Sigmoid colon (tissue), 7 donors: ENCODE measurements around the gene SLC39A2. TPM values are rescaled to one million over a fixed set of nuclear protein-coding genes. Genes with fewer than 3 reads are reported as not detected.

Experiments used
- DNase-seq: peaks from one replicate; pipeline ENCODE4 v3.0.0-alpha.2; 2019
- H3K27ac ChIP-seq, 4 donors: fragments of 200-600 bp; sonication (generic); one replicate each; pipeline ENCODE4 v1.5.1; 2016 to 2019; ENCODE audit warnings: mild to moderate bottlenecking in 1 of 4
- H3K27me3 ChIP-seq, 3 donors: fragments of 200-600 bp; sonication (generic); one replicate each; pipeline ENCODE4 v1.5.1; 2019; ENCODE audit warnings: mild to moderate bottlenecking in 1 of 3
- H3K36me3 ChIP-seq, 4 donors: fragments of 200-600 bp; sonication (generic); one replicate each; pipeline ENCODE4 v1.5.1; 2016 to 2019
- H3K4me1 ChIP-seq, 4 donors: fragments of 200-600 bp; sonication (generic); one replicate each; pipeline ENCODE4 v1.5.1; 2017 to 2019
- H3K4me3 ChIP-seq, 4 donors: fragments of 200-600 bp; sonication (generic); one replicate each; pipeline ENCODE4 v1.5.1; 2017 to 2019; ENCODE audit warnings: mild to moderate bottlenecking in 2 of 4, moderate library complexity in 1 of 4
- H3K9me3 ChIP-seq, 4 donors: fragments of 200-600 bp in 3 of 4; sonication (generic) in 3 of 4; one replicate each; pipeline versions ENCODE4 v1.5.1 to v1.6.1; 2013 to 2019
- CTCF ChIP-seq, 4 experiments: fragments of 450-650 bp in 3 of 4; fragments of 200-600 bp in 1 of 4; IDR thresholded peaks; one replicate each; pipeline ENCODE4 v1.5.1; 2016 to 2019; ENCODE audit warnings: antibody characterized with exemption in 4 of 4, mild to moderate bottlenecking in 3 of 4, moderate library complexity in 2 of 4
- EP300 ChIP-seq, 4 donors: sonication (generic); formaldehyde crosslinking; IDR thresholded peaks; one replicate each; pipeline ENCODE4 v1.6.1; 2017; ENCODE audit warnings: antibody characterized with exemption in 4 of 4
- POLR2A ChIP-seq, 2 donors: fragments of 450-650 bp; IDR thresholded peaks; one replicate each; pipeline ENCODE4 v1.6.1; 2016; ENCODE audit warnings: antibody characterized with exemption in 2 of 2, mild to moderate bottlenecking in 2 of 2, moderate library complexity in 2 of 2
- POLR2AphosphoS5 ChIP-seq, 4 donors: sonication (generic); formaldehyde crosslinking; IDR thresholded peaks; one replicate each; pipeline ENCODE4 v1.6.1; 2017; ENCODE audit warnings: antibody characterized with exemption in 4 of 4
- WGBS, 2 donors: extraction: QIAGEN DNeasy Blood & Tissue Kit; methylation state at CpG; one replicate each; pipeline ENCODE4 v1.1.7; 2013; 5-methylcytosine and 5-hydroxymethylcytosine counted together
- intact Hi-C: fragments of 100-400 bp; cut with DNase I; formaldehyde crosslinking; loops from one replicate; pipeline ENCODE4 v1.15.1; 2023
- polyA plus RNA-seq, 3 donors: library from polyadenylated mRNA; stranded (reverse); fragments of 200-250 nt; gene quantifications; one replicate each; pipeline ENCODE4 v1.2.3, GENCODE V29; 2013
- total RNA-seq, 4 donors: library from RNA; depleted of rRNA; stranded (reverse); fragments of >200 nt; gene quantifications; one replicate each; pipeline ENCODE4 v1.1.0, GENCODE V29; 2016
- donor health status: healthy with polysubstance abuse.
- donor health status: Bipolar disorder and iron deficiency.
- donor health status: healthy.

Gene SLC39A2
- total and polyA plus RNA-seq, 7 donors: 1.2 TPM; not detected in 6

DNA sequence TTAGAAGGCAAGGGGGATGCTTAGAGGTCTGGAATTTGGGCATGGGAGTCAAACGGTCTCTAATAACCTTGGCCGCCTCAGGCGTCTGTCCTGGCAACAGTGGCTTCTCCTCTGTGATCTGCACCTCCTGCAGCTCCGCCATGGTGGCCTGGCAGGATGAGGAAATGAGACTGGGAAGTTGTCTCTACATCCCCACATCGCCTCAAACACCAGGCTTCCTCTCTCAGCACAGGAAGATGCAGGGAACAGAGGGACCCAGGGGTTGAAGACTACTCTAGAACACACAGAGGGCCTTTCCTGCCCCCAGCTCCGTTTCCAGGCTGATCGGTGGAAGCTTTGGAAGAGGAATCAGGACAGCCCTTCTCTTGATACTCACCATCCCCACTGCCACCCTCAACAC, 24.1 kb downstream of the SLC39A2 start:
- peak overlapping the region; percentile 84 to 96 (median 88) for H3K4me3 ChIP-seq
- H3K27me3 ChIP-seq: no peaks in the 10 kb centered on the region
- 61 to 71% methylated on average over 7 of the region's 7 CpGs for WGBS, 2 donors
- TF ChIP-seq POLR2A (IDR thresholded peaks at IDR 0.05) (no peak), EP300 (IDR thresholded peaks at IDR 0.05) (no peak), POLR2AphosphoS5 (IDR thresholded peaks at IDR 0.05) (no peak), CTCF (IDR thresholded peaks at IDR 0.05) (no peak)
- DNase-seq: no peak
- H3K27ac ChIP-seq: peak overlapping the region; percentile 93 to 95 (median 93)
- intact Hi-C loops: no loop called here
- H3K9me3 ChIP-seq: no peaks in the 10 kb centered on the region
- H3K4me1 ChIP-seq: peaks cover 0 to 43% (median 35%) of the 10 kb centered on the region in 4 donors
- peaks cover 17 to 46% (median 29%) of the 10 kb centered on the region in 4 donors for H3K36me3 ChIP-seq

DNA sequence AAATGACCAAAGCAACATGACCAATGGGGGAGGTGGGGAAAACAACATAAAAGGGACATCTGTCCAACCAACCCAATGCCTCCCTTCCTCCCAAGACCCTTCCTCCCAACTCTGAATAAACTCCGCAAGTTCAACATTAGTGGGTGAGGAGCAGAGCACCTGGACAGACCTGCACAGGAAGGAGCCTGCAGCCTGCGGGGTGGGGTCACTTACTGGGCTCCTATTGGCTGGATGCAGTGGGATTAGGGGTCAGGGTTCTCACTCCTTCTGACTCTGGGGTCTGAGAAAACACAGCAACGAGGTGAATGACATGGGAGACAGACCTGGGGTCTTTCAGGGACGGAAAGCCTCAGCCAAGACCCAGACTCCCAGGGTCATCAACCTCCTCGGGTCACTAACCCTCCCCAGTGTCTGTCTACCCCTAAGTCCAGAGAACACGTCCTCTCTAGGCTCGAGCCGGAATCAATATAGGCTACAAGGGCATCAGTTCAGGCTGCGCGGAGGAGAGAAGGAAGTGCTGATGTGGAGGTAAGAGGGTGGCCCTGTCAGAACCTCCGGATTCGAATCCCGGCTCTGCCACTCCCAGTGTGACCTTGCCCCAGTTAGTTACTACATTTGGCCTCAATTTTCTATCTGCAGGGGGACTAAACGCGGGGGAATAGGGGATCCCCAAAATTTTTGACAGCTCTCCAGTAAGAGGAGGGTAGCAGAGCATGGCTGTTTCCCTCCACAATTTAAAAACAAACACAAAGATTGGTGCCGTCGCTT, 24.9 kb downstream of the SLC39A2 start:
- WGBS, 2 donors: 6 to 22% methylated on average over 17 of the region's 17 CpGs
- intact Hi-C loops: loop anchor here (2.0 kb wide), 2 partner anchors 15 to 47 kb away; partner anchors contain the start of gene ARHGEF40
- TF ChIP-seq CTCF (IDR thresholded peaks at IDR 0.05): no peak
- no peak for TF ChIP-seq POLR2A (IDR thresholded peaks at IDR 0.05)
- H3K27ac ChIP-seq: peak overlapping the region; percentile 93 to 95 (median 93)
- no peaks in the 10 kb centered on the region for H3K9me3 ChIP-seq
- H3K4me3 ChIP-seq: peak overlapping the region; percentile 84 to 96 (median 88)
- H3K36me3 ChIP-seq: peaks cover 14 to 38% (median 22%) of the 10 kb centered on the region in 4 donors
- peaks cover 0 to 43% (median 35%) of the 10 kb centered on the region in 4 donors for H3K4me1 ChIP-seq
- H3K27me3 ChIP-seq: no peaks in the 10 kb centered on the region
- DNase-seq: no peak

DNA sequence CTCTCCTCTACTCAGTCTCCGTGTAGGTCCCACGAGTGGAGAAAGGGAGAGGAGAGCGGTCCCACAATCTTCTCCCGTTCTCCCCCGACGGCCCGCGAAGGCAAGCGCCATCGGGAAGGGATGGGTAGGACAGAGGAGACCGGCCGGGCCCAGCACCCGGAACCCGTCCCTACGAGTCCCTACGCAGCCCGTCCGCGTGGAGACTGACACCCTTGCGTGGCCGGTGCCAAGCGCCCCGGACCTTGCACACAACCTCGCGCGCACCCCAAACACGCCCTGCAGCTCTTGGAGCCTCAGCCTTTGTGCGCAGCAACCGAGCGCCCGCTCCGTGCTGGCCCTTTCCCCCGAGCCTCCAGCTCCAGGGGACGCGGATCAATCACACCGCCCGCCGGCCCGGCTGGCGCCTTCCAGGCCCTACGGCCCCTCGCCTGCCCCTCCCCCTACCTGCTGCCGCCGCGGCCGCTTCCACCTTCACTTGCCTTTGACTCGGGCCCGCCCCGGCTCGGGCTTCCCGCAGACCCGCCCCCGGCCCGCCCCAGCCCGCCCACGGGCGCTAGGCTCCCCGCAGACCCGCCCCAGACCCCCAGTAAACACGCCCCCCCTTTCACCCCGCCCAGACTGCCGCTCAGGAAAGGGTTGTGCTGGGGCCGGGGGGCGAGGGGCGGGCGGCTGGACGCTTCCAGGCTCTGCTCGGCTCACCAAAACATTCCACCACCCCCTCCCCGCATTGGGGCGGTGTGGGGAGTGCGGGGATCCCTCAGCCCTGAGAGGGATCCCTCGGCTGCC, 25.7 kb downstream of the SLC39A2 start, which contains the start of gene NDRG2:
NDRG2 (minus strand) TSS at position 477 of the 786 bp plus-strand sequence. CDS start 1,746 bp downstream, outside the sequence.
- Histone ChIP-seq H3K4me1 (peaks cover 0 to 43% (median 35%) of the 10 kb centered on the region in 4 donors), H3K4me3 (peak within 1 kb of the TSS; percentile 84 to 96 (median 88)), H3K36me3 (peaks cover 12 to 30% (median 16%) of the 10 kb centered on the region in 4 donors), H3K9me3 (no peaks in the 10 kb centered on the region), H3K27me3 (no peaks in the 10 kb centered on the region), H3K27ac (peak within 1 kb of the TSS; percentile 93 to 95 (median 93))
- intact Hi-C loops: loop anchor here (2.0 kb wide), 2 partner anchors 14 to 46 kb away; partner anchors contain the start of gene ARHGEF40
- TF ChIP-seq POLR2AphosphoS5 (IDR thresholded peaks at IDR 0.05) (peak in 3 of 4 donors; percentile 65 to 79 (median 79)), CTCF (IDR thresholded peaks at IDR 0.05) (no peak), POLR2A (IDR thresholded peaks at IDR 0.05) (peak in 1 of 2 donors; percentile 35), EP300 (IDR thresholded peaks at IDR 0.05) (no peak)
- 1% methylated on average over 72 of the region's 72 CpGs for WGBS, 2 donors
- DNase-seq: peak; percentile 94

GRCh38 chr14:21025371-21026273, 26.5 kb downstream of the SLC39A2 start:
- Histone ChIP-seq H3K36me3 (peaks cover 4 to 22% (median 13%) of the 10 kb centered on the region in 4 donors), H3K27ac (peak overlapping the region; percentile 93 to 95 (median 93)), H3K27me3 (no peaks in the 10 kb centered on the region), H3K4me1 (peaks cover 0 to 43% (median 35%) of the 10 kb centered on the region in 4 donors), H3K9me3 (no peaks in the 10 kb centered on the region), H3K4me3 (peak overlapping the region; percentile 84 to 96 (median 88))
- intact Hi-C loops: loop anchor here (2.0 kb wide), 2 partner anchors 13 to 45 kb away; partner anchors contain the start of gene ARHGEF40
- DNase-seq: peak; percentile 96
- TF ChIP-seq EP300 (IDR thresholded peaks at IDR 0.05): peak in 2 of 4 donors; percentile 12 to 33
- peak in 3 of 4 donors; percentile 19 to 48 (median 38) for TF ChIP-seq POLR2AphosphoS5 (IDR thresholded peaks at IDR 0.05)
- TF ChIP-seq POLR2A (IDR thresholded peaks at IDR 0.05): peak in 1 of 2 donors; percentile 16
- TF ChIP-seq CTCF (IDR thresholded peaks at IDR 0.05): peak in 1 of 4 experiments; percentile 17
- WGBS, 2 donors: 14 to 19% methylated on average over 58 of the region's 58 CpGs
